Endothelial cell of umbilical vein (primary cell): ENCODE data around the gene OTULINL. TPM values are rescaled to one million over a fixed set of nuclear protein-coding genes. Genes with fewer than 3 reads are reported as not detected.

Experiments
- BruUV-seq: library from RNA; stranded (reverse); fragments of 400-500 nt; replicated peaks from 2 replicates; lab custom pipeline; 2021; lab: Mats Ljungman, UMichigan
- CTCF ChIA-PET: fragments of 300-600, 350-600 bp; sonication (Branson Sonifier 250); formaldehyde crosslinking; loops from one replicate; lab custom pipeline; 2021; ENCODE audit warnings: antibody characterized with exemption, inconsistent platforms; lab: Charles Lee
- POLR2A ChIA-PET: fragments of 300-600, 350-600 bp; sonication (Branson Sonifier 250); formaldehyde crosslinking; loops from one replicate; lab custom pipeline; 2021; ENCODE audit warnings: antibody characterized with exemption, inconsistent platforms; lab: Charles Lee
- DNase-seq: peaks from one replicate; pipeline ENCODE4 v3.0.0-alpha.2; 2011; ENCODE audit warnings: low read depth, low spot score
- FAIRE-seq: peaks from 2 replicates; lab custom pipeline; 2011; peaks lifted over from hg19 to GRCh38; lab: Jason Lieb, UNC
- H2AFZ ChIP-seq: 2 replicates; pipeline ENCODE4 v1.6.0; 2012; ENCODE audit warnings: low read depth, low read length, control low read depth, inconsistent platforms
- H3K27ac ChIP-seq: 2 replicates; pipeline ENCODE4 v1.5.1; 2011; ENCODE audit warnings: low read depth, mild to moderate bottlenecking, control low read depth, low read length, moderate library complexity; ENCODE audit not compliant: insufficient read depth
- H3K27me3 ChIP-seq, 2 experiments: 2 replicates each; pipeline versions ENCODE4 v1.6.0 to v1.6.1; 2011; ENCODE audit warnings: low read length in 2 of 2, mixed read lengths in 1 of 2; ENCODE audit not compliant: control insufficient read depth in 2 of 2, insufficient read depth in 2 of 2
- H3K36me3 ChIP-seq, 2 experiments: 2 replicates in 1 of 2; 3 replicates in 1 of 2; pipeline ENCODE4 v1.5.1; 2011; ENCODE audit warnings: low read length in 2 of 2, mild to moderate bottlenecking in 1 of 2, moderate library complexity in 1 of 2; ENCODE audit not compliant: control insufficient read depth in 2 of 2, insufficient read depth in 2 of 2; ENCODE audit errors: extremely low read depth in 1 of 2
- H3K4me1 ChIP-seq: 3 replicates; pipeline ENCODE4 v1.5.1; 2011; ENCODE audit warnings: mild to moderate bottlenecking, low read length; ENCODE audit not compliant: control insufficient read depth, insufficient read depth; ENCODE audit errors: extremely low read depth
- H3K4me2 ChIP-seq: 2 replicates; pipeline ENCODE4 v1.6.1; 2011; ENCODE audit warnings: low read length, control low read depth, mixed read lengths; ENCODE audit not compliant: insufficient read depth
- H3K4me3 ChIP-seq, 3 experiments: fragments of 200-600 bp in 1 of 3; sonication (generic), shearing (Covaris generic) in 1 of 3; replicated peaks in 1 of 3; 2 replicates each; pipeline ENCODE4 v1.5.1; 2011 to 2016; ENCODE audit warnings: control low read depth in 3 of 3, low read length in 3 of 3, mild to moderate bottlenecking in 2 of 3, inconsistent platforms in 1 of 3, low read depth in 1 of 3, moderate library complexity in 1 of 3; ENCODE audit not compliant: insufficient read depth in 1 of 3
- H3K79me2 ChIP-seq: 2 replicates; pipeline ENCODE4 v1.6.0; 2012; ENCODE audit warnings: low read length, inconsistent platforms; ENCODE audit not compliant: control insufficient read depth, insufficient read depth
- H3K9ac ChIP-seq: replicated peaks from 2 replicates; pipeline ENCODE3; 2011; ENCODE audit warnings: low read length, control low read depth; ENCODE audit not compliant: insufficient read depth; ENCODE audit errors: extremely low read depth
- H3K9me1 ChIP-seq: replicated peaks from 3 replicates; pipeline ENCODE4 v1.6.0; 2011; ENCODE audit warnings: mild to moderate bottlenecking, low read length; ENCODE audit not compliant: control insufficient read depth, insufficient read depth; ENCODE audit errors: extremely low read depth
- H3K9me3 ChIP-seq: replicated peaks from 2 replicates; pipeline ENCODE4 v1.5.1; 2012; ENCODE audit warnings: low read length, inconsistent platforms; ENCODE audit not compliant: control insufficient read depth, insufficient read depth
- H4K20me1 ChIP-seq: replicated peaks from 2 replicates; pipeline ENCODE3; 2011; ENCODE audit warnings: mild to moderate bottlenecking, low read length; ENCODE audit not compliant: control insufficient read depth, insufficient read depth; ENCODE audit errors: extremely low read depth
- FOS ChIP-seq: IDR thresholded peaks from 2 replicates; pipeline ENCODE4 v1.6.1; 2011; ENCODE audit warnings: mild to moderate bottlenecking, low read length, moderate library complexity, borderline replicate concordance; ENCODE audit not compliant: insufficient read depth
- GATA2 ChIP-seq: IDR thresholded peaks from 2 replicates; pipeline ENCODE4 v1.7.0; 2011; ENCODE audit warnings: low read depth, mild to moderate bottlenecking, moderate library complexity, mixed read lengths, low read length; ENCODE audit not compliant: insufficient read length, insufficient read depth
- JUN ChIP-seq: IDR thresholded peaks from 2 replicates; pipeline ENCODE4 v1.6.1; 2011; ENCODE audit warnings: borderline replicate concordance, low read depth; ENCODE audit not compliant: insufficient read length, insufficient read depth
- MYC ChIP-seq: IDR thresholded peaks from one replicate; pipeline ENCODE4 v1.6.1; 2011; ENCODE audit warnings: mild to moderate bottlenecking, low read depth, low read length
- POLR2A ChIP-seq: IDR thresholded peaks from 2 replicates; pipeline ENCODE4 v1.6.1; 2012; ENCODE audit warnings: low read depth, mild to moderate bottlenecking, control low read depth, low read length
- POLR2AphosphoS5 ChIP-seq: IDR thresholded peaks from 2 replicates; pipeline ENCODE4 v1.6.1; 2012; ENCODE audit warnings: low read depth, mild to moderate bottlenecking, control low read depth, low read length, moderate library complexity; ENCODE audit not compliant: insufficient read depth
- dilution Hi-C: fragments of 300-500 bp; cut with MboI; formaldehyde crosslinking; loops from one replicate; pipeline ENCODE4 v1.15.0; 2019; ENCODE audit warnings: low sequenced_read_pairs; ENCODE audit not compliant: extremely low pct_ligation_motif_present
- intact Hi-C: fragments of 100-400 bp; cut with micrococcal nuclease; formaldehyde crosslinking; loops from one replicate; pipeline ENCODE4 v1.10.0; 2022
- polyA plus RNA-seq, 4 experiments: library from polyadenylated mRNA; depleted of rRNA in 3 of 4; stranded (reverse) in 3 of 4; unstranded in 1 of 4; fragments of >200 nt; gene quantifications; 2 replicates each; pipeline versions ENCODE4 v1.2.1 to v1.2.3, GENCODE V29; 2011 to 2012; ENCODE audit warnings: missing spikeins in 1 of 4
- total RNA-seq: library from RNA; stranded (reverse); gene quantifications from 2 replicates; pipeline ENCODE4 v1.2.3, GENCODE V29; 2021
- TF ChIP-seq, protein P1 (sequence below), 2 donors: IDR thresholded peaks; 1 replicate in 1 of 2; 2 replicates in 1 of 2; pipeline ENCODE4 v1.5.1; 2011; ENCODE audit warnings: low read length in 2 of 2, mild to moderate bottlenecking in 2 of 2, moderate library complexity in 2 of 2, control low read depth in 1 of 2, inconsistent platforms in 1 of 2, low read depth in 1 of 2; ENCODE audit not compliant: insufficient read depth in 1 of 2; ENCODE audit errors: extremely low read depth in 1 of 2
- TF ChIP-seq, protein P2 (sequence below): IDR thresholded peaks from 2 replicates; pipeline ENCODE4 v1.6.1; 2011; ENCODE audit not compliant: insufficient read depth, insufficient read length

Gene OTULINL
- total and polyA plus RNA-seq, 2 donors (not counting 3 experiments of a cell fraction or from before 2014, with no cell fraction given): 0.08 to 0.42 TPM

DNA sequence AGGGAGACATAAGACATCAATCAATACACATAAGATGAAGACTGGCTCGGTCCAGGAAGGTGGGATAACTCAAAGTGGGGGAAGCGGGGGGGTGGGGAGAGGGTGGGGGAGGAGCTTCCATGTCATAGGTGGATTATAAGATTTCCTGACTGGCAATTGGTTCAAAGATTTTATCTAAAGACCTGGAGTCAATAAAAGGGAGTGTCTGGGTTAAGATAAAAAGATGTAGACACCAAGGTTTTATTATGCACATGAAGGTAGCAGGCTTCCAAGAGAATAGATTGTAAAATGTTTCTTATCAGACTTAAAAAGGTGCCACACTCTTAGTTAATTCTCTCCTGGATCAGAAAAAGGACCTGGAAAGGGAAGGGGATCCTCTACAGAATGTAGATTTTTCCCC lies 25.6 kb upstream of the OTULINL start:
- no peaks in the 10 kb centered on the region for H3K79me2 ChIP-seq
- TF ChIP-seq POLR2A (no peak), GATA2 (no peak), MYC (no peak), JUN (no peak), FOS (no peak)
- TF ChIP-seq, protein P1, sequence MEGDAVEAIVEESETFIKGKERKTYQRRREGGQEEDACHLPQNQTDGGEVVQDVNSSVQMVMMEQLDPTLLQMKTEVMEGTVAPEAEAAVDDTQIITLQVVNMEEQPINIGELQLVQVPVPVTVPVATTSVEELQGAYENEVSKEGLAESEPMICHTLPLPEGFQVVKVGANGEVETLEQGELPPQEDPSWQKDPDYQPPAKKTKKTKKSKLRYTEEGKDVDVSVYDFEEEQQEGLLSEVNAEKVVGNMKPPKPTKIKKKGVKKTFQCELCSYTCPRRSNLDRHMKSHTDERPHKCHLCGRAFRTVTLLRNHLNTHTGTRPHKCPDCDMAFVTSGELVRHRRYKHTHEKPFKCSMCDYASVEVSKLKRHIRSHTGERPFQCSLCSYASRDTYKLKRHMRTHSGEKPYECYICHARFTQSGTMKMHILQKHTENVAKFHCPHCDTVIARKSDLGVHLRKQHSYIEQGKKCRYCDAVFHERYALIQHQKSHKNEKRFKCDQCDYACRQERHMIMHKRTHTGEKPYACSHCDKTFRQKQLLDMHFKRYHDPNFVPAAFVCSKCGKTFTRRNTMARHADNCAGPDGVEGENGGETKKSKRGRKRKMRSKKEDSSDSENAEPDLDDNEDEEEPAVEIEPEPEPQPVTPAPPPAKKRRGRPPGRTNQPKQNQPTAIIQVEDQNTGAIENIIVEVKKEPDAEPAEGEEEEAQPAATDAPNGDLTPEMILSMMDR (IDR thresholded peaks at IDR 0.05; ENCODE audit: extremely low read depth in 1 of 2, insufficient read depth in 1 of 2, low read depth in 1 of 2, low read length in 2 of 2): no peak
- H3K4me3 ChIP-seq: no peak overlapping the region
- no peak overlapping the region for H3K4me2 ChIP-seq
- no peaks in the 10 kb centered on the region for H3K9me3 ChIP-seq
- intact Hi-C loops: no loop called here
- CTCF ChIA-PET: no interaction called here
- H3K4me1 ChIP-seq: no peaks in the 10 kb centered on the region
- dilution Hi-C loops: no loop called here
- no peaks in the 10 kb centered on the region for H3K36me3 ChIP-seq
- DNase-seq (no peak), FAIRE-seq (no peak)
- H3K9me1 ChIP-seq: no peaks in the 10 kb centered on the region
- no TSS peak for BruUV-seq
- H4K20me1 ChIP-seq: no peaks in the 10 kb centered on the region
- H3K9ac ChIP-seq: no peak overlapping the region
- peaks cover 2 to 5% of the 10 kb centered on the region in 2 experiments for H3K27me3 ChIP-seq
- H3K27ac ChIP-seq: no peak overlapping the region
- no peak overlapping the region for H2AFZ ChIP-seq
- POLR2A ChIA-PET: no interaction called here

DNA sequence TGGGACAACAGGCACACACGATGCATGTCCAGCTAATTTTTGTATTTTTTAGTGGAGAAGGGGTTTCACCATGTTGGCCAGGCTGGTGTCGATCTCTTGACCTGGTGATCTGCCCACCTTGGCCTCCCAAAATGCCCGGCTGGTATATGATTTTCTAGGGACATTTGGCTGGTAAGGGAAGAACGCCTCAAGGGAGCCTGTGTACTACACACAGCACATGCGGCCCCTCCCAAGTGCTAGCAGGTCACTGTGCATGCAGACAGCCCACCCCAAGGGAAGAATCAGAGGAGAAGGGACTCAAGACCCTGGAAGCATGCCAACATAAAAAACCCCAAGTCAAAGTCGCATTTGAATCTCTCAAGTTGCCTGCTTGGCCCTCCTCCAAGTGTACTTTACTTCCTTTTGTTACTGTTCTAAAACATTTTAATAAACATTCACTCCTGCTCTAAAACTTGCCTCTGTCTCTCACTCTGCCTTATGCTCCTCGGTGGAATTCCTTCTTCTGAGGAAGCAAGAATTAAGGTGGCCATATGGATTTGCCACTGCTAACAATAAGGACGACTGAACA lies 24.3 kb upstream of the OTULINL start:
- Histone ChIP-seq H3K27ac (no peak overlapping the region), H3K9me3 (no peaks in the 10 kb centered on the region), H3K9me1 (no peaks in the 10 kb centered on the region), H3K79me2 (no peaks in the 10 kb centered on the region), H3K4me2 (no peak overlapping the region), H3K4me3 (no peak overlapping the region), H3K4me1 (no peaks in the 10 kb centered on the region), H4K20me1 (no peaks in the 10 kb centered on the region), H3K36me3 (no peaks in the 10 kb centered on the region), H3K27me3 (peaks cover 0 to under 1% of the 10 kb centered on the region in 2 experiments), H2AFZ (no peak overlapping the region), H3K9ac (no peak overlapping the region)
- no TSS peak for BruUV-seq
- no peak for DNase-seq
- POLR2A ChIA-PET: no interaction called here
- TF ChIP-seq MYC (no peak), FOS (no peak), GATA2 (no peak), POLR2AphosphoS5 (no peak), POLR2A (no peak)
- TF ChIP-seq, protein P1 (IDR thresholded peaks at IDR 0.05; ENCODE audit: extremely low read depth in 1 of 2, insufficient read depth in 1 of 2, low read depth in 1 of 2, low read length in 2 of 2): no peak
- TF ChIP-seq, protein P2, sequence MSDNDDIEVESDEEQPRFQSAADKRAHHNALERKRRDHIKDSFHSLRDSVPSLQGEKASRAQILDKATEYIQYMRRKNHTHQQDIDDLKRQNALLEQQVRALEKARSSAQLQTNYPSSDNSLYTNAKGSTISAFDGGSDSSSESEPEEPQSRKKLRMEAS: no peak
- FAIRE-seq: no peak
- CTCF ChIA-PET: interaction anchor here (1.3 kb wide), 1 partner anchor 19 kb away, joined by 3 read pairs; no protein-coding TSS in a partner anchor
- intact Hi-C loops (no loop called here), dilution Hi-C loops (no loop called here)
